ENCODE results near the gene CLEC1B. TPM values are rescaled to one million over a fixed set of nuclear protein-coding genes. Genes with fewer than 3 reads are reported as not detected.

Gene CLEC1B
- total RNA-seq, 6 donors from 2014 or later, result 0.23 to 1.4 (median 0.68) TPM; not detected in 2

GRCh38 chr12:9943240-9943639, 55.7 kb downstream of the CLEC1B start:
- 51 to 62% methylated on average over 19 of the region's 19 CpGs for WGBS, 2 donors

More at GRCh38 chr12:9943240-9943639, 55.7 kb downstream of the CLEC1B start:
- peak overlapping the region in 1 of 4 donors; percentile 24 for H3K27ac ChIP-seq
- no peaks in the 10 kb centered on the region for H3K9me3 ChIP-seq
- H3K27me3 ChIP-seq, result no peaks in the 10 kb centered on the region
- TF ChIP-seq EP300 (IDR thresholded peaks at IDR 0.05) (no peak), POLR2AphosphoS5 (IDR thresholded peaks at IDR 0.05) (no peak), CTCF (IDR thresholded peaks at IDR 0.05) (no peak), POLR2A (IDR thresholded peaks at IDR 0.05) (no peak)
- H3K36me3 ChIP-seq, result no peaks in the 10 kb centered on the region
- DNase-seq (peak; percentile 60 to 62), ATAC-seq (ENCODE audit: low FRiP score in 2 of 2) (no peak)
- H3K4me3 ChIP-seq, result peak overlapping the region in 1 of 4 donors; percentile 5
- no peaks in the 10 kb centered on the region for H3K4me1 ChIP-seq

Other genes starting within 250 kb of the CLEC1B start
- gene CD69, start 238.2 kb downstream of the CLEC1B start, total RNA-seq, result 10 to 100 TPM in 3 of 6 donors, 1 to 10 TPM in 3; 2.8 to 25.2 (median 10.6) TPM
- 1 to 10 TPM in 4 of 6 donors, not detected in 2; 1.2 to 6.9 (median 2.0) TPM for gene KLRF1, start 171.6 kb downstream of the CLEC1B start, total RNA-seq
- 10 to 100 TPM in 5 of 6 donors, 1 to 10 TPM in 1; 8.4 to 37.8 (median 25.7) TPM for gene CLEC2B, start 129.8 kb downstream of the CLEC1B start, total RNA-seq
- gene KLRF2, start 117.6 kb downstream of the CLEC1B start, total RNA-seq, result not detected
- gene CLEC2A, start 66.8 kb downstream of the CLEC1B start, total RNA-seq, result not detected
- 10 to 100 TPM in 3 of 6 donors, 1 to 10 TPM in 3; 3.1 to 63.5 (median 9.2) TPM for gene CLEC12A, start 27.7 kb downstream of the CLEC1B start, total RNA-seq
- gene CLEC12B, start 11.5 kb upstream of the CLEC1B start, total RNA-seq, result 1 to 10 TPM in 3 of 6 donors, under 1 TPM in 2, not detected in 1; 0.55 to 2.7 (median 1.1) TPM
- under 1 TPM in 3 of 6 donors, not detected in 3; 0.31 to 0.89 (median 0.57) TPM for gene CLEC9A, start 31.6 kb upstream of the CLEC1B start, total RNA-seq
- gene CLEC1A, start 99.9 kb upstream of the CLEC1B start, total RNA-seq, result 10 to 100 TPM in 1 of 6 donors, 1 to 10 TPM in 5; 3.9 to 13.0 (median 6.3) TPM
- gene CLEC7A, start 131.1 kb upstream of the CLEC1B start, total RNA-seq, result 10 to 100 TPM; 17.4 to 87.8 (median 28.1) TPM
- 100 to 1,000 TPM in 4 of 6 donors, 10 to 100 TPM in 2; 51.2 to 163 (median 113) TPM for gene OLR1, start 173.0 kb upstream of the CLEC1B start, total RNA-seq
- 1 to 10 TPM in 3 of 6 donors, under 1 TPM in 2, not detected in 1; 0.55 to 2.7 (median 1.1) TPM for gene TMEM52B, start 179.9 kb upstream of the CLEC1B start, total RNA-seq
- gene GABARAPL1, start 213.8 kb upstream of the CLEC1B start, total RNA-seq, result 100 to 1,000 TPM in 3 of 6 donors, 10 to 100 TPM in 3; 88.9 to 114 (median 97.9) TPM

Data from upper lobe of left lung (tissue), 6 donors.